HG03066 (cell line): Measurements from ENCODE around the gene CLDN11.

Source experiments
- ATAC-seq: cut with Tn5 transposase; IDR thresholded peaks from one replicate; pipeline ENCODE4 v1.9.1; 2021; ENCODE audit warnings: low read depth; ENCODE audit not compliant: unreplicated experiment

CLDN11 gene

GRCh38 chr3:170469151-170470062, 50.7 kb downstream of the CLDN11 start:
- ATAC-seq, result no peak

DNA sequence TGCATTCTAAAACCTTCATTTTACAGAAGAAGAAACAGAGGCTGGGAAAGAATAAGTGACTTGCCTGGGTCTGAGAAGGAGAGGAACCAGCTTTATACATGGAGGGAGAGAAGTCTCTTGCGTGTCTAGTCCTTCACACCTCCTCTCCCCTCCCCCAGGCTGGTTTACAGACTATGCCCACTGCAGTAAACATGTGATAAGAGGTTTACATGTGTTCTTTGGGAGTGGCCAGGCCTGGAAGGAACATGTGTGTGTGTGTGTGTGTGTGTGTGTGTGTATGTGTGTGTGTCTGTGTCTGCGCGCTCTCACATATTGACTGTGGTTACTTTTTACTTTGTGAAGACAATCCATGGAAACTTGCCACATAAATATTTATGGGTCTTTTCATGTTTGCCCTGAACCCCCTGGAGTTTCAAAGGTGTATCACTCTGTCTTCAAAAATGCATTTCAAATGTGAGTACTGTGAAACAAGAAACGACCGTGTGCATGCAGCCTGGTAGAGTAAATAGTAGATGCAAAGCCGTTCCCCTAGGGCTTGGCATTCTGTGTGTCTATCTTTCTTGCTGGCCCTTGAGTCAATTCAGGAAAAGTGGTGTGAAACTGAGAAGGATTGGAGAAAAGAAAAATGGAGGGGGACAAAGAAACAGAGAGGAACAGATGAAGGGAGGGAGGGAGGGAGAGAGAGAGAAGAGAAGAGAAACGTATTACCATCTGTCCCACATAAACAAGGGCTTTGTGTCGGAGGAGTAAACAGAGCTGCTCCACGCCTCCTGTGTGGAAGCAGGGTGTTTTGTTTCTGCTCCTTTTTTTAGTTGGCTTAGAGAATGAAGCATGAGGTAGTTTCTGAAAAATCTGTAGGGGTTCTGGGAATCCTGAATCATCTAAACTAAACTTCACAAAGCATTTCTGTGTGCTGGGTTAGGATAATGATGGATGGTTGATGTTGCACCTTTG, 51.7 kb downstream of the CLDN11 start:
- no peak for ATAC-seq

DNA sequence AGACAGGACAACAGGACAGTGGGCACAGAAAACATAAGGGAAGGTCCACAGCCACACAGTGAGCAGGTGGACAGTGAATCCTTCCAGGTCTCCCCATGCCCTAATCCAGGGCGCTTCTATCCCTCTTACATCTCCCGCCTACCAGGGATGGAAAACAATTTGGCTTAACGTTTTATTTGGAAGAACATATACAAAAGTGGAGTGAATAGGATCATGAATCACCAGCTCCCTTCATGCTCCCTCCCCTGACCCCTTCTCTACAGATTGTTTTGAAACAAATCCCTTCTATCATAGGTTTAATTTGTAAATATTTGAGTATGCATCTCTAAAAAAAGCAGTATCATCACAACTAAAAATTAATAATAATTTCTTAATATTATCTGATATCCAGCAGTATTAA, 52.5 kb downstream of the CLDN11 start:
- no peak for ATAC-seq

DNA sequence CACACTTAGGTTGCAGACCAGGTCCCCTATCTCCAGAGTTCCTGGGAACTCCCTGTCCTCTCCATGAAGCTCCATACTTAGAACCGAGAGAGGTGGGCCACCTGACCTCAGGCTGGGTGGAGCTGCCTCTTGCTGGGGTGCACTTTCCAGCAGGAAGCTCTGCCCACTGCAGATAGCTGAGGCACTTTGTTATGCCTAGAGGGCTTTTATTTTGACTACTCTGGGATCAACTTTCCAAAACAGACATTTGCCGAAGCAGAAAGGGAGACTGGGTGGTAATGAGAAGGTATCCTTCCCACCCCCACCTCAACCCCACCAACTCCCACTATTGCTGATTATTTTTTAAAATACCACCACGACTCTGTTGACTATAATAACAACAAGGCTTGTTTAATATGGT, 54.7 kb downstream of the CLDN11 start:
- no peak for ATAC-seq

DNA sequence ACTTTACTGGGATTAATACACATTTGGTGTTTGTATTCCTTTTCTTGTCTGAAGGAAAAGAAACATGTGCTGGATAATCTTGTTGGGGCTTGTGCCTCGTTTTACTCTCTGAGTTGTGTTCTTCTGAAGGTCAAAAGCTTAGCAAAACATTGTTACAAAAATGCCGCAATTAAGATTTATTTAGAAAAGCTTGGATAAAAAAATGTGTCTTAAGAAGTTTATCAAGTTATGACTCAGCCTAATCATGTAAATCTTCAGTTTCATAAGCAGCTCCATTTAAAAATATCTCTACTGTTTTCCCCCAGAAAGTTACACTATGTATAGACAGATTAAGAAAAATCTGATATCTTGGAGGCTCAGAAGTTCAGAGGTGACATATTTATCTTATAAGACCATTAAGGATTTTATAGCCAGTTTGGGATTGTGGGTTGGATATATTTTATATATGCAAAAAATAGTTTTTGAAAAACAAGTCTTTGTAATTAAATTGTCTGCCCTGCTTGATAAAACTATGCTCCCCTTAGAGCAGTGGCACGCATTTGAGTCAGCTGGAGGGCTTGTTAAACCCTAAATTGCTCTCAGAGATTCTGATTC, 56.5 kb downstream of the CLDN11 start:
- ATAC-seq, result no peak

DNA sequence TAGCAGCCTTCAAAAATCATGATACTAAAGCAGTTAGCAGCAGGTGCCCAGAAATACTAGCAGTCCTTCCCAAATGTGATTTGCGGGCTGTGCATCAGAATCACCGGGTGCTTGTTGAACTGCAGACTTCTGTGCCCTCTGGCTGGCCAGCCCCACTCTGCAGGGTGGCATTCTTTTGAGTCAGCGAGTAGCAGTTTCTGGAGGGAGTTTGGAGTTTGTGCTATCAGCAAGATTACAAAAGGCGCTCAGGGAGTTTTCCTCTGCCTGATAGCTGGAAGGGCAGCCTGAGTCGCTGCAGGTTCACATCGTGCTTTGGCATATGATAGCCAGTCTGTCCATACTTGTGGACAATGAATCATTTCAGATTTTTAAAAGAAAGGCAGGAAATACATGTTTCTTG, 57.6 kb downstream of the CLDN11 start:
- no peak for ATAC-seq

DNA sequence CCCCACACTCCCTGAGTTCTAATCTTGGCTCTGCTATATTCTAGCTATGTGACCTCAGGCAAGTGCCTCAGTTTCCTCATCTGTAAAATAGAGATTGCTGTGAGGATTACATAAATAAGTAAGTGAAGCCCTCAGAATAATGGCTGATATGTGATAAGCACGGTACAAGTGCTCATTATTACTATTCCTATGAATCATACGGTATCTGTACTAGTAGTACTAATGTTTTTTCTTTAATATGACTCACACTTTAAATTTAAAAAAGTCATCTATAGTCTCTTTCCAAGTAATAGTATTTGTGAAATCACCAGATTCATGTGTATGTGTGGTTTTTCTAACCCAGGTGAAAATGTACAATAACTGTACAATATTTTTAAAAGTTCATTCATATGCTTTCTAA, 58.7 kb downstream of the CLDN11 start:
- no peak for ATAC-seq

GRCh38 chr3:170480111-170480510, 61.4 kb downstream of the CLDN11 start:
- ATAC-seq, result no peak

DNA sequence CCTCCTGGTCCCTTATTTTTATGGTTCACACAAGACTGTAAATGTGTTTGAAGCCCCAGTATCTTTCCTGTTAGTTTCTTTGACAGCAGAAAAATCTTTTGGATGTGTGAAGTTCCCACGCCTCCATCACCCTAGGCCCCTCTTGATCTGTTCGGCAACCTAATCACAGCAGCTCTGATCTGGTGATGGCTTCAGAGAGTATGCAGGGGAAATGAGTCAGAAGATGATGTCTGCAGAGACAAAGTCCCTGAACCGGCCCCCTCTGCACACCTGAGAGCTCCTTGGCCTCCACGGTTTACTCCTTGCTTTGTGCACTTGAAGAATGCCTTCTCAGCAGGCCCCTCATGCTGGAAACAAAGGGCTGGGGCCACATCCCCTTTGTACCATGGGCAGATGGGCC, 63.5 kb downstream of the CLDN11 start:
- ATAC-seq, result no peak

DNA sequence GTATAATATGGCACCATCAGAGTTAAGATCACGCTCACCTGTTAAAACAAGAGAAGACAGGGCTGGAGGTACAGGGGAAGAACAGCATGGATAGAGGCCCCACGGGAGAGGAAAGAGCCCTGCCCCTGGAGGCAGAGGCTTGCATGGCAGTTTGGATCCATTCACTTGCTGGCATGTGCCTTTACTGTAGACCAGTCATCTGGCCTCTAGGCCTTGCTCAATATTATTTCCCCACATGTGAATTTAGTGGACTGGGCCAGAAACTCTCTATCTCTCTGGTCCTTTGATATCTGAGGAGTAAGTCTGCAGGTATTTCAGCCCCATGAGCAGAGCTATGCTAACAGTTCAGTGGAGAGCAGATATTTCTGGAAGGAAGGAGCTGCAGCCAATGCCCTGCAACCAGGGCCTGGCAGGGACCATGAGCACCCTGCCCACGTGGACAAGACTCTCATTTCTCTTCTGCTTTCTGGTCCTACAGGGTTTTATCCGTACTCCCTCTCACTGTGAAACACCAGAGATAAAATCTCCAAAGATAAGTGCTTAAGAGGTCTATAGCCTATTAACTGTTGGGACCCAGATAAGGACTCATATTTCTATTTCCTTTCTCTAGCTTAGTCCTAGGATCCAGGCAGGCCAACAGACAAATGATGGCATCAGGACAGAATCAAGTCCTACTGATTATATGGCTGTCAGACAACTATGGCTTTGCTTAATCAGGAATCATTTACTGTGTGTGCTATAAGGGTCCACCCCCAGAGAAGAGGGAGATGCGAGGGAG, 65.0 kb downstream of the CLDN11 start:
- ATAC-seq, result no peak
